AG09309 (cell line): ENCODE results near the gene MCC.
"Not testable (repeated sequence)": the region's sequence is repeated elsewhere in the genome, so short reads cannot be mapped to it uniquely, and the experiment has no call there.

Source experiments
- DNase-seq: peaks from one replicate; pipeline ENCODE4 v3.0.0-alpha.2; 2010; ENCODE audit warnings: low read depth
- H3K4me3 ChIP-seq: 2 replicates; pipeline ENCODE4 v1.5.1; 2011; ENCODE audit warnings: mild to moderate bottlenecking, low read depth, low read length, moderate library complexity; ENCODE audit not compliant: control insufficient read depth
- TF ChIP-seq, protein P1 (sequence below): IDR thresholded peaks from 2 replicates; pipeline ENCODE4 v1.5.1; 2011; ENCODE audit warnings: mild to moderate bottlenecking, low read depth, low read length, inconsistent platforms; ENCODE audit not compliant: insufficient read depth, control insufficient read depth; ENCODE audit errors: missing control alignments

The MCC gene

DNA sequence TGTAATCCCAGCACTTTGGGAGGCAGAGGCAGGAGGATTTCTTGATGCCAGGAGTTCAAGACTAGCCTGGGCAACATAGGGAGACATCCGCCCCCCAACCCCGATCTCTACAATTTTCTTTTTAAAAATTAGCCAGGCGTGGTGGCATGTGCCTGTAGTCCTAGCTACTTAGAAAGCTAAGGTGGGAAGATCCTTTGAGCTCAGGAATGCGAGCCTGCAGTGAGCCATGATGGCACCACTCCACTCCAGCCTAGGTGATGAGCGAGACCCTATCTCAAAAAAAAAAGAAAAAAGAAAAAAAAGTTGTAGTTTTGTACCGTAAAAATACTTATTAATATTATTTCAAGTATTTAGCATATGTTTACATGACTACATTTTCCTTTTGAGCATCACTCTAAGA is 82.7 kb downstream of the MCC start:
- TF ChIP-seq, protein P1, sequence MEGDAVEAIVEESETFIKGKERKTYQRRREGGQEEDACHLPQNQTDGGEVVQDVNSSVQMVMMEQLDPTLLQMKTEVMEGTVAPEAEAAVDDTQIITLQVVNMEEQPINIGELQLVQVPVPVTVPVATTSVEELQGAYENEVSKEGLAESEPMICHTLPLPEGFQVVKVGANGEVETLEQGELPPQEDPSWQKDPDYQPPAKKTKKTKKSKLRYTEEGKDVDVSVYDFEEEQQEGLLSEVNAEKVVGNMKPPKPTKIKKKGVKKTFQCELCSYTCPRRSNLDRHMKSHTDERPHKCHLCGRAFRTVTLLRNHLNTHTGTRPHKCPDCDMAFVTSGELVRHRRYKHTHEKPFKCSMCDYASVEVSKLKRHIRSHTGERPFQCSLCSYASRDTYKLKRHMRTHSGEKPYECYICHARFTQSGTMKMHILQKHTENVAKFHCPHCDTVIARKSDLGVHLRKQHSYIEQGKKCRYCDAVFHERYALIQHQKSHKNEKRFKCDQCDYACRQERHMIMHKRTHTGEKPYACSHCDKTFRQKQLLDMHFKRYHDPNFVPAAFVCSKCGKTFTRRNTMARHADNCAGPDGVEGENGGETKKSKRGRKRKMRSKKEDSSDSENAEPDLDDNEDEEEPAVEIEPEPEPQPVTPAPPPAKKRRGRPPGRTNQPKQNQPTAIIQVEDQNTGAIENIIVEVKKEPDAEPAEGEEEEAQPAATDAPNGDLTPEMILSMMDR, result no peak
- DNase-seq, result no peak

DNA sequence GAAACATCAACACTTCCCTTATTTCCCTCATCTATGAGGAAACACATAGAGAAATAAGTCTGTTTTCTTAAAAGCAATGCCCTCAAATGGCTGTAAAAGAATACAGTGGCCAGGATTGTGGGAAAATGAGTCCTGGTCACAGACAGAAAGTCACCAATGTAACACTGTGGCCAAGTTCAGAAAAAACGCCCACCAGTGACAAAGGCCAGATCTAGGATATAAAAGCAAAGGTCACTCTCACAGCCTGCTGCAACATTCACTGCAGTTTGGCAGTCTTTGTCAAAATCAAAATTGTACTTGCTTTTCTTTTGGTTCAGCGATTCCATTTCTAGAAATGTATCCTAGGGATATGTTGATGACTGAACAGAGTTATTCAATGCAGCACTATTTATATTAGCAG is 84.0 kb downstream of the MCC start:
- TF ChIP-seq, protein P1, result no peak
- no peak overlapping the region for H3K4me3 ChIP-seq
- no peak for DNase-seq

More for the DNA sequence above, 82.7 kb downstream of the MCC start:
- H3K4me3 ChIP-seq, result no peak overlapping the region

DNA sequence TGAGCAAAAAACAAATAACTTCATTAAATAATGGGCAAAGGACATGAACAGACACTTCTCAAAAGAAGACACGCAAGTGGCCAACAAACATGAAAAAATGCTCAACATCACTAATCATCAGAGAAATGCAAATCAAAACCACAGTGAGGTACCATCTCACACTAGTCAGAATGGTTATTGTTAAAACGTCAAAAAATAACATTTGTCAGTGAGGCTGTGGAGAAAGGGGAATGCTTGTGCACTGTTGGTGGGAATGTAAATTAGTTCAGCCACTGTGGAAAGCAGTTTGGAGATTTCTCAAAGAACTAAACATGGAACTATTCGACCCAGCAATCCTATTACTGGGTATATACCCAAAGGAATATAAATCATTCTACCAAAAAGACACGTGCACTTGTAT is 90.3 kb downstream of the MCC start:
- DNase-seq, H3K4me3 ChIP-seq: not testable (repeated sequence)

DNA sequence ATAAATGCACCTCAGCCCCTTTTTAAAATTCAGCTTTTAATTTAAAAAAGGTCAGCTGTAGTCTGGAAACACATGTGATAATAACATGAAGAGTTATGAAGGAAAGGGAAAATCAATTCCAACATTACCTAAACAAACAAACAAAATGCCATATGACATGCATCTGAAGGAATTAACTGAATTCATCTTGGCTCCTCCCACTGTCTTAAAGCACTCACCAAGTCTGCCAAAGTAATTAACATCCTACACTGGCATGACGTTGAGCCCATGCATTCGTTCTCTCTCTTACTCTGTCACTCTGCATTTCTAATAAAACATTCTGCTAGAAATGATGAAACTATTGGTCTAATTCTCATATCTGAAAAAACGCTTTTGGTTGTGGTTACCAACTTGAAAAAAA is 91.2 kb downstream of the MCC start:
- no peak overlapping the region for H3K4me3 ChIP-seq
- TF ChIP-seq, protein P1, result no peak
- DNase-seq, result no peak

DNA sequence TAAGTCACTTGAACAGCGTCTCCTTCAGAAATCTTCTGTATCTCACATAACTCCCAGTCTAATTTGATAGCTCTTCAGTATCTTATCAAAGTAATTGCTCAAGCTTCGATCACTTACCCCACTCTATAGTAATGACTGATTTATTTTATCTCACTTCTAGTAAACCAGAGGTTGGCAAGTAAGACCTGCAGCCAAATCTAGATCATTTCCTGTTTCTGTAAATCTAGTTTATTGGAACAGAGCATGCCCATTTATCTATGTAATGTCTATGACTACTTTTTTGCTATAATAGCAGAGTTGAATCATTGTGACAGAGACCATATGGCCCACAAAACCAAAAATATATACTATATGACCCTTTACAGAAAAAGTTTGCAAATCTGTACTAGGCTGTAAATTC is 93.6 kb downstream of the MCC start:
- TF ChIP-seq, protein P1, result no peak

DNA sequence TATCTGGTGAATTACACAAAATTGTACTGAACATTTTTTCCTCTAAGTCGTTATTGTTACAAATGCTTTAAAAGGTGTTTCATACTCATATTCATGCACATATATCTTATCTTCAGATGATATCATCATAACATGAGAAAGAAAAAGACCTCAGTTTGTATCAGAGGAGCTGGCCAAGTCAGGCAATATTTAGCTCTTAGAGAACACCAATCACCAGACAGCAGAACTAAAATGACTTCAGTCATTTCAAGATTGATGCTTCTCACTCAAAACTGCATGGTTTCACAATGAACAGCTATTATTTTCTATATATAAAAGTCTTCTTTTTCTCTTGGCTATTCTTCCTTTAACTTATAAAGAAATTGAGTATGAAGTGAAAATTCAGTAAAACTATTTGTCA is 98.0 kb downstream of the MCC start:
- TF ChIP-seq, protein P1, result no peak
- no peak overlapping the region for H3K4me3 ChIP-seq
- DNase-seq, result no peak

More for the DNA sequence above, 93.6 kb downstream of the MCC start:
- no peak for DNase-seq
- H3K4me3 ChIP-seq, result no peak overlapping the region

DNA sequence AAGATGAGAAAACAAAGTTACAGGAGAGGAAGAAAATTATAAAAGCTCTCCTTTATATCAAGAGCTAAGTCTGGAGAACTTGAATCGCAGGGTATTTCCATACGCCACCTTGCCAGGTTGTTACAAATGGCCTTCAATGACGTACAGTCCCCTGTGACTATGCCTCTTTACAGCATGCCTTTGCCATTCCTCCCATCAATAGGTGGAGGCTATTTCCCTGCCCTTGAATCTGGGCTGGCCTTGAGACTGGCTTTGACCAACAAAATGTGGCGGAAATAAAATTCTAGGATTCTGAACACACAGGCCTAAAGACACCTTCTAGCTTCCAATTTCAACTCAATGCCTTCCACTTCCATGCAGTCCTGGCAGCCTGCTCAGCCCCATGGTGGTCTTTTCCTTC is 99.1 kb downstream of the MCC start:
- DNase-seq, result no peak
- no peak overlapping the region for H3K4me3 ChIP-seq
- TF ChIP-seq, protein P1, result no peak
